Measurements from ENCODE around the gene TSHZ3.

The TSHZ3 gene

DNA sequence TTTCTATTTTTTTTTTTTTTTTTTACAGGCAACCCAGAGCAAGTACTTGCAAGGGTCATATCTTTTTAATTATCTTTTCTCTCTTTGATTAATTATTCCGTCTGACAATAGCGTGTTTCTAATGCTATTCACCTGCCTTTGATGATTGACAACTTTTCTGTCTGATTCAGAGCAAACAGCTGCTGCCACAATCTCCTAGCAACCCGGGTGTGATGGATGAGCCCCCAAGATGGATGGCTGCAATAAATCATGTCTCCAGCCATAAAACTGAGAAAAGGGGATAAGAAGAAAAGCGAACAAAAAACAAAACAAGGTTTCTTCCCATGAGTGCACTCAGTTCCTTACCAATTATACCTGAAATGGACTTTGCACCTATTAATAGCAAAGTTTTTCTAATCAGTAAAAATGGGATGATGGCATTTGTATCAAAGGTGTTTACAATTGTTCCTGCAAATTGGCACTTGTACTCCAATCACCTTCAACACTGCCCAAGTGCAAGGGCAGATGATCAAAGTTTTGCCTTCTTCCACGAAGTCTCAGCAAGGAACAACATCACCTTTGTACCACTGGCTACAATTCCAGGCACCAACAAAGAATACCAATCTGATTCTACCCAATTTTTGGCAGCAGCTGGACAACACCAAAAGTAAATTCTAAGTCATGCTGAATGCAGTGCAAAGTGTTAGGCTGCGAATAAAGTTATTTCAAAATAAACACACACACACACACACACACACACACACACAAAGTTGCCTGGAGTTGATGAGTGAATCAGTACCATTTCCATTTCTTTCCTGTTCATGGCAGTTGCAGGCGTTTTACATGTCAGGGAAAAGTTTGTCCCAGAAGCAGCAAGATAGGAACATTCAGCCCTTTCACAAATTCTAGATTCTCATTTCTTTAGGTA, 12.0 kb downstream of the TSHZ3 start:
- DNase-seq, result no peak

GRCh38 chr19:31335716-31336115, 13.5 kb downstream of the TSHZ3 start:
- no peak for DNase-seq

- DNase-seq, result no peak
These were observed 14.2 kb downstream of the TSHZ3 start for GRCh38 chr19:31334849-31335624.

DNA sequence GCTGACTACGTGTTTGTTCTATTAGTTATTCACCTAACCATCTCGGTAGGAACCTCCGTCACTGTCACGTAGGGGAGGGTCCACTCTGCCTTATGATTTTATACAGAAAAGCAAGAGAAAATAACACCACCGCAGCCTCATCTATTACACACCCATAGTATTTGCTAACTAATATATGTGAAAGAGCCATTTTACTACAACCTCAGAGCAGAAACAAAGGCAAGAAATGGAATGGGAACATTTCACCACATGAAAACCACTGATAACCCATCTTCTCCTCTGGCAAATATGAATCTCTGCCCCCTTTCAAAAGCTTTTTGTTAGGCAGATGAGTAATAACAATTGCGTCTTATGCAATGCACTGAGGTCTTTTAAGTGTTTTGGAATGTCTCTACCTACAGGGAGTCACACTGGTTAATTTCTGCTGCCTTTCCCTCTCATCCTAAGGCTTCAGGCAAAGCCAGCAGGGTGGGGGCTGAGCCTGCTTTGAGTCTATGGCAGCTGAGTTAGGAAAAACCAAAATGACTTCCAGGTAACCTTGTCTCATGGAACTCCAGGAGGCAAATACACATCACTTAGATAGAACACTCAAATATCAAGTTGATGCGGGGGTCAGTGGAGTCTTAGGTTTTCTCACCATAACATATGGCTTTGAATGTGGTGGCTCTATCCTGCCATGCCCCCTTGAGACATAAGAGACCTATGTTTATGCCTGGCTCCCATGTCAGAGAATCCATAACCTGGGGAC, 15.0 kb downstream of the TSHZ3 start:
- no peak for DNase-seq

- DNase-seq, result no peak
These were observed 17.1 kb downstream of the TSHZ3 start for GRCh38 chr19:31332096-31332495.

- no peak for DNase-seq
These were observed 17.7 kb downstream of the TSHZ3 start for GRCh38 chr19:31331536-31331935.

DNA sequence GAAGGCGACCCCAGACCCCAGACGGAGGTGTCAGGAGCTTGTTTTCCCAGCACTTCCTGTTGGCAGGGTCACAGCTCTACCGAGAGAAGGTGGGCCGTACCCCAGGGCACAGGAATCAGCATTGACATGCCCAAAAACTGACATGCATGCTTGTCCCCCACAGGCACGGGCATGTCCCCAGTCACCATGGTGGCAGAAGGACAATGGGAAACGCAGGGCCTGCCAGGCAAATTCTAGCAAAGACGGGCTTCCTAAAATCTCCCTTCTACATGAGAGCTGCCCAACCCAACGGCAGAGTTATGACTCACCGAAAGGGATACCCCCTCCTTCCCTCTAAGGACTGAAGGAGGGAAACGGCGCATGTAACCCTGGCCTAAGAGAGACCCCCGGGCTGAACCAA, 18.5 kb downstream of the TSHZ3 start:
- DNase-seq, result no peak

DNA sequence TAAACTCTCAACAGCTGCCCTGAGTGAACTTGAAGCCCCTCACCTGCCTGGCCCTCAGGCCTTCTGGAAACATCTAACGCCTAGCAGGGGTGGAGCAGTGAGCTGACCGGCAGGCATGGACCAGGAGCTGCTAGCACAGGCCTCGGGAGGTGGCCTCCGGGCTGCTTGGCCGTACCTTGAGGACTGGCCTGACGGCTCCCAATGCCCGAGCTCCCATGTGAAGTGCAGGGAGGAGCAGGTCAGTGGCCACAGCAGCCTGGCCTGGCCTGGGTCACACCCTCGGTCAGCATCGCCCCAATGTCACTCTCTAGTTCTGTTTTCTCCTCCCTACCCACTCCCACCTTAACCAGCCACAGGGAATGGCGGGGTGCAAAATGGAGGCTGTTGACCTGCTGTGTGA, 19.0 kb downstream of the TSHZ3 start:
- DNase-seq, result no peak

GRCh38 chr19:31329819-31330218, 19.4 kb downstream of the TSHZ3 start:
- no peak for DNase-seq

GRCh38 chr19:31328238-31328637, 21.0 kb downstream of the TSHZ3 start:
- DNase-seq, result no peak

DNA sequence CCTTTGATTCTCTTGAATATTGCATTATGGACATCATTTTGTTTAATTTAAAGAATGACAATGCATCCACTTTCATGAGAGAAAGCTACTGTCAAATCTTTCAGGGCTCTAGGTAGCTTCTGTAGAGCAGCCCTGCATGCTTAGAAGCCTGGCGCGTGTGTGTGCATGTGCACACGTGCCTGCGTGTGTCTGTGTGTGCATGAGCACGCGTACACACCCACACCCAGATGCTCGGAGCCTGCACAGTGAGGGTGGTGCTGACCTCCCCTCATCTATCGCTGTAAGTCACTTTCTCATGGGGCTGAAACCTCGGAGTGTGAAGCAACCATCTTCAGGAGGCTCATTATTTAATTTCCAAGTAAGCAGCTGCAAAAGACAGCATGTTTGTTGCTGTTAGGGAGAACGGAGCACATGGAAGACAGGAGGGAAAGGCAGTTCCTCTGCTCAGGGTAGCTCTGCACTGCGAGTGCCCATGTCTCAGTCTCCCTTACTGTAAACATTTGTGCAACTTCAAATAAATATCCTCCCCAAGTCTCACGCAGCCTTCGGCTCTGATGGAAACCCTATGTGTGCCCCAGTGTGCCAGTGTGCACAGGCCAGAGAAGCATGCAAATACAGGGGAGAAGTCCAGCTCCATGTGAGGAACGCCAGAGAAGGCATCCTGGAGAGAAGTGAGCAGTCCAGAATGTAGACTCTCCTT, 22.8 kb downstream of the TSHZ3 start:
- no peak for DNase-seq

- DNase-seq, result no peak
These were observed 23.9 kb downstream of the TSHZ3 start for GRCh38 chr19:31325342-31325741.

DNA sequence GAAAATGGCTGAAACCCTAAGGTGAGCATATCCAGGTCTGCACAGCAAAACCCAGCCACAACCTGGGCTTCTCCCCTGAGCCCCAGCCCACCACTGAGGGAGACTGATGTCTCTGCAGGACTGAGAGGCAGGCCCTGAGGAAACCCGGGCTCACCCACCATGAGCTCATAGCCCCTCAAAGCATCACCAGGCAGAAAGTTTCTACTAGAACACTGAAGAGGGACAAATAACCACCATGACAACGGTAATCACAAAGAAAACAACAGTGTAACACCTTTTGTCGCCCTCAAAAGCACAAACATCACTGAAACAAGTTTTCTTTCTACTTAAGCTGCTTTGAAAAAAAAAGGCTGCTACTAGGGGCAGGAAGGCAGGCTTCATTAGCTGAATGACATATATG, 29.8 kb downstream of the TSHZ3 start:
- no peak for DNase-seq

DNA sequence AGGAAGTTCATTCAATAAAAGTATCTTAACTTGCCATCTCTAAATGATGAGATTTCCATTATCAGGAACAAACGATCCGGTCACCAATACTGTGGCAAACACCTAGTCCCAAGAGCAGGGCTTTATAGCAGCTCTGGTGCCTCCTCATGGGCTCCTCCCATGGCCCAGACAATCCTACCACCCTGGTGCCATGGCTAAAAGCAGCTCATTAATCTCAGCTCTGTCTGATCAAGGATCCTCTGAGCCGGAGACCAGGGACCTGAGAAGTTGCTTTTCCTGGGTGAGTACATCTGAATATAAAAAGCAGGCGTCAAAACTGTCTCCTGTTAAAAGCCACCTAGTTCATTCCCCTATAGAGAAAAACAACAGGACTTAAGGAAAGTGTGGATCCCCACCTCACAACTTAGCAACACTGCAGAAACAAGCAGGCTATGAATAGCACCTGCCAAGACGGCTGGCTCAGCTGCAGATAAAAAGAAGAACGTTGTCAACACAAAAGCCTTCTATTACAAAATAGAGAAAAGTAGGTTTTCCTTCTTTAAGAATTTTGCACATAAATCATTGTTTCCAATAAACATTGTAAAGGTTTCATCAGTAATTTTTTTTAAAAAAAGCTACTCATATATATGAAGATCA, 30.3 kb downstream of the TSHZ3 start:
- DNase-seq, result no peak

DNA sequence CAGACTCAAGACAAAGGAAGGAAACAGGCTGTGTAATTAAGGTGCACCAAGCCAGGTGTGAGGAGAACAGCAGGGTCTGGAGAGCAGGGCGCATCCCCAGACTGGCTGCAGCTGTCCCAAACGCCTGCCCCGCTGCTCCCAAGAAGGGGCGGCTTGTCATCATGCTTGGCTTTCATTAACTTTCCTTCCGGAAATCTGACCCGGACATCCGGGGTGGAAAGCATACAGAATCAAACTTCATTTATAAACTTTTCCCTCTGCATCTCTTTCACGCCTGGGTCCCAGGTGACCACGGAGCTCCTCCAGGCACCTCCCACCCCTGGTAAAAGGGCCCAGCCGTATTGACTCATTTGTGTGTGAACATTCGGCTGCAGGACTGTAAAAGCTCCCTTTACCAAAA, 31.7 kb downstream of the TSHZ3 start:
- peak; percentile 20 for DNase-seq

DNA sequence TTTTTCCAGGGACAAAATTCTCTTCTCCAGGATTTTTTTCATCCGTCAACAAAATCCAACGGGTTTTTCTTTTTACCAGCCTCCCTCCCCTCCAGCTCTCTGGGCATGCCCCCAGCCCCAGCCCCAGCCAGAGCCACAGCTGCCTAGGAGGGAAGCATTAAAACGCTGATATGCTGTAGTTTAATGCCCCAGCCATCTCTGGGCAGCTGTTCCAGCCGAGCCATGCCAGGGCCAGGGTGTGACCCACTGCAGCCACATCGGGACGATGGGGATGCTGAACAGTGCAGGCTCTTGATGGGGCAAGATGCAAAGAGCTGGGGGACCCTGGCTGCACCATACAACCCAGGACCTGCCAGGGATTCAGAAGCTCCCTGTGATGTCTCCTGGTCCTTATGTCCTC, 32.1 kb downstream of the TSHZ3 start:
- no peak for DNase-seq

GRCh38 chr19:31316201-31316951, 32.9 kb downstream of the TSHZ3 start:
- peak; percentile 25 for DNase-seq

- peak; percentile 18 for DNase-seq
These were observed 33.6 kb downstream of the TSHZ3 start for GRCh38 chr19:31315652-31316051.

- no peak for DNase-seq
These were observed 34.2 kb downstream of the TSHZ3 start for GRCh38 chr19:31314849-31315629.

GRCh38 chr19:31314156-31314555, 35.1 kb downstream of the TSHZ3 start:
- no peak for DNase-seq
